MM.1S (cell line): Measurements from ENCODE around the gene CDK17.

Source experiments
- DNase-seq: peaks from one replicate; pipeline ENCODE4 v3.0.0-alpha.2; 2015
- H2AFZ ChIP-seq: fragments of 300-600 bp; sonication (generic); 2 replicates; pipeline ENCODE4 v1.6.0; 2016; ENCODE audit warnings: antibody characterized with exemption, low read length
- H3F3A ChIP-seq: fragments of 300-600 bp; sonication (generic); 2 replicates; pipeline ENCODE4 v1.6.1; 2016; ENCODE audit warnings: mild to moderate bottlenecking, antibody characterized with exemption, low read length, moderate library complexity, mixed read lengths; ENCODE audit not compliant: insufficient read depth
- H3K27ac ChIP-seq: fragments of 300-600 bp; sonication (generic); 2 replicates; pipeline ENCODE4 v1.5.1; 2016; ENCODE audit warnings: mild to moderate bottlenecking, low read length
- H3K27me3 ChIP-seq: fragments of 300-600 bp; sonication (generic); replicated peaks from 2 replicates; pipeline ENCODE4 v1.6.0; 2016; ENCODE audit warnings: low read length; ENCODE audit not compliant: insufficient read depth
- H3K36me3 ChIP-seq: fragments of 300-600 bp; sonication (generic); replicated peaks from 2 replicates; pipeline ENCODE4 v1.6.1; 2016; ENCODE audit warnings: mild to moderate bottlenecking, low read length, mixed read lengths; ENCODE audit not compliant: insufficient read depth
- H3K4me1 ChIP-seq: fragments of 300-600 bp; sonication (generic); 2 replicates; pipeline ENCODE4 v1.6.1; 2016; ENCODE audit warnings: low read length, mixed read lengths
- H3K4me2 ChIP-seq: fragments of 300-600 bp; sonication (generic); 2 replicates; pipeline ENCODE4 v1.6.0; 2016; ENCODE audit warnings: low read depth, low read length
- H3K4me3 ChIP-seq: fragments of 300-600 bp; sonication (generic); 2 replicates; pipeline ENCODE4 v1.5.1; 2016; ENCODE audit warnings: low read length, mixed read lengths
- H3K79me2 ChIP-seq: fragments of 300-600 bp; sonication (generic); 2 replicates; pipeline ENCODE4 v1.6.1; 2016; ENCODE audit warnings: mixed run types, low read length, mixed read lengths
- H3K9ac ChIP-seq: fragments of 300-600 bp; sonication (generic); 2 replicates; pipeline ENCODE4 v1.6.1; 2016; ENCODE audit warnings: low read length, mixed read lengths
- H3K9me2 ChIP-seq: fragments of 300-600 bp; sonication (generic); replicated peaks from 2 replicates; pipeline ENCODE4 v1.6.1; 2016; ENCODE audit warnings: mild to moderate bottlenecking, low read length, mixed read lengths; ENCODE audit not compliant: insufficient read depth
- H3K9me3 ChIP-seq: fragments of 300-600 bp; sonication (generic); replicated peaks from 2 replicates; pipeline ENCODE4 v1.6.1; 2016; ENCODE audit warnings: mild to moderate bottlenecking, low read length, mixed read lengths; ENCODE audit not compliant: insufficient read depth
- H4K20me1 ChIP-seq: fragments of 300-600 bp; sonication (generic); 2 replicates; pipeline ENCODE4 v1.6.1; 2016; ENCODE audit warnings: mild to moderate bottlenecking, low read length, moderate library complexity, mixed read lengths; ENCODE audit not compliant: insufficient read depth
- EZH2 ChIP-seq: fragments of 300-600 bp; sonication (generic); optimal IDR thresholded peaks from 2 replicates; pipeline ENCODE3; 2017; ENCODE audit warnings: low read depth, mild to moderate bottlenecking, antibody characterized with exemption, low read length, mixed read lengths
- EZH2phosphoT487 ChIP-seq: fragments of 300-600 bp; sonication (generic); IDR thresholded peaks from 2 replicates; pipeline ENCODE4 v1.6.1; 2018; ENCODE audit warnings: antibody characterized with exemption, low read length
- TF ChIP-seq, protein P1 (sequence below): fragments of 300-600 bp; sonication (generic); IDR thresholded peaks from 2 replicates; pipeline ENCODE4 v1.5.1; 2016; ENCODE audit warnings: antibody characterized with exemption, low read length, mixed read lengths

CDK17 gene

DNA sequence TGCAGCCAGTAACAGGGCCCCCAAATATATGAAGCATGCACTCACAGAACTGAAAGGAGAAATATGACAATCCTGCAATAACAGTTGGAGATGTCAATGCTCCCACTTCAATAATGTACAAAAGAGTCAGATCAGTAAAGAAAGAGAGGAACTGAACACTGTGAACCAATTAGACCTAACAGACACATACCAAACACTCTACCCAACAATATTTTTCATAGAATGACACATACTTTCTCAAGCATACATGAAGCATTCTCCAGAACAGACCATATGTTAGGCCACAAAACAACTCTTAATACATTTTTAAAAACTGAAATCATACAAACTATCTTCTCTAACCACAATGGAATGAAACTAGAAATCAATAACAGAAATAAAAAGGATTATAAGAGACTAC, 125.9 kb downstream of the CDK17 start:
- no peaks in the 10 kb centered on the region for H3K9me2 ChIP-seq
- no peak overlapping the region for H2AFZ ChIP-seq
- no peak overlapping the region for H3K4me3 ChIP-seq
- H3K36me3 ChIP-seq = peaks cover 3% of the 10 kb centered on the region; the same call in 1 of the 2 replicates
- TF ChIP-seq EZH2phosphoT487 (no peak), EZH2 (no peak)
- TF ChIP-seq, protein P1, sequence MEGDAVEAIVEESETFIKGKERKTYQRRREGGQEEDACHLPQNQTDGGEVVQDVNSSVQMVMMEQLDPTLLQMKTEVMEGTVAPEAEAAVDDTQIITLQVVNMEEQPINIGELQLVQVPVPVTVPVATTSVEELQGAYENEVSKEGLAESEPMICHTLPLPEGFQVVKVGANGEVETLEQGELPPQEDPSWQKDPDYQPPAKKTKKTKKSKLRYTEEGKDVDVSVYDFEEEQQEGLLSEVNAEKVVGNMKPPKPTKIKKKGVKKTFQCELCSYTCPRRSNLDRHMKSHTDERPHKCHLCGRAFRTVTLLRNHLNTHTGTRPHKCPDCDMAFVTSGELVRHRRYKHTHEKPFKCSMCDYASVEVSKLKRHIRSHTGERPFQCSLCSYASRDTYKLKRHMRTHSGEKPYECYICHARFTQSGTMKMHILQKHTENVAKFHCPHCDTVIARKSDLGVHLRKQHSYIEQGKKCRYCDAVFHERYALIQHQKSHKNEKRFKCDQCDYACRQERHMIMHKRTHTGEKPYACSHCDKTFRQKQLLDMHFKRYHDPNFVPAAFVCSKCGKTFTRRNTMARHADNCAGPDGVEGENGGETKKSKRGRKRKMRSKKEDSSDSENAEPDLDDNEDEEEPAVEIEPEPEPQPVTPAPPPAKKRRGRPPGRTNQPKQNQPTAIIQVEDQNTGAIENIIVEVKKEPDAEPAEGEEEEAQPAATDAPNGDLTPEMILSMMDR = no peak
- H3K4me2 ChIP-seq = no peak overlapping the region
- 0 out of 2 replicates have a peak, but pooled peaks cover 3% of the 10 kb centered on the region for H3K79me2 ChIP-seq
- H3K4me1 ChIP-seq = no peaks in the 10 kb centered on the region
- no peak overlapping the region for H3K27ac ChIP-seq
- H3K9ac ChIP-seq = no peak overlapping the region
- H3K27me3 ChIP-seq = no peaks in the 10 kb centered on the region
- no peak for DNase-seq
- H3F3A ChIP-seq = no peaks in the 10 kb centered on the region; the same call in none of the 2 replicates
- no peaks in the 10 kb centered on the region for H3K9me3 ChIP-seq
- H4K20me1 ChIP-seq = no peaks in the 10 kb centered on the region

DNA sequence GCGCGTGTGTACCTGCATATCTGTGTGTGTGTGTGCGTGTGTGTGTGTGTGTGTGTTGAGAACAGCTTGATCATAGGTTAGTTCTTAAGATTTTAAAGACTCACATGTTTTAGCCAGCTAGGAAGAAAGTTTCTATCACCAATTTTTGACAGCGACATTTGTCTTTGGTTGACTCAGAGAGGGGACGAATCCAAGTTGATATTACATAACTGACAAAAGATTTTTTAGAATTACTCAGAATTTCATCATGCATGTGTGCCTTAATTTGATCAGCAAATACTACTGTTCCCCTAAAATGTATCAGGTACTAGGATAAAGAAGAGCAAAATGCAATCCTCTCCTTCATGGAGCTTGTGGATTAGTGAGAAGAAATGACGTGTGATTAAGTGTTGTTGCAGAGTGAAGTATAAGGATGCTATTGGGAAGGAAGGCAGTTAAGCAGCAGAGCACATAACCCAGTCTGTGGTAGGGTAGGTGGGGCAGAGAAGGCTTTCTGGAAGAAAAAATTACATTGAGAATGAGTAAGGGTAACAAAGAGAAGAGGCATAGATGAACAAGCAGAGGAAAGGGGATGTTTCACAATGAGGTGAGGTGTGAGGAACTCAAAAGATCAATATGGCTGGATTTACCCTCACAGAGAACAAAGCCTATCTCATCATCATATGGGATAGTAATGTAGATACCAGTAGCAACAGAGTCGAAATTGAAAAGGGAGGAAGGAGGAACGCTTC, 128.6 kb downstream of the CDK17 start:
- no peak overlapping the region for H3K27ac ChIP-seq
- no peak overlapping the region for H3K4me3 ChIP-seq
- DNase-seq = no peak
- H3K79me2 ChIP-seq = peaks cover 11% of the 10 kb centered on the region; the same call in 1 of the 2 replicates
- no peak for TF ChIP-seq EZH2
- no peak for TF ChIP-seq EZH2phosphoT487
- TF ChIP-seq, protein P1 = no peak
- H3K4me2 ChIP-seq = no peak overlapping the region
- no peaks in the 10 kb centered on the region for H3K9me2 ChIP-seq
- H3K9me3 ChIP-seq = no peaks in the 10 kb centered on the region
- no peaks in the 10 kb centered on the region; the same call in none of the 2 replicates for H3F3A ChIP-seq
- H3K4me1 ChIP-seq = no peaks in the 10 kb centered on the region
- H3K9ac ChIP-seq = no peak overlapping the region
- H2AFZ ChIP-seq = no peak overlapping the region
- peaks cover 3% of the 10 kb centered on the region; the same call in 1 of the 2 replicates for H3K36me3 ChIP-seq
- H4K20me1 ChIP-seq = no peaks in the 10 kb centered on the region
- H3K27me3 ChIP-seq = no peaks in the 10 kb centered on the region

DNA sequence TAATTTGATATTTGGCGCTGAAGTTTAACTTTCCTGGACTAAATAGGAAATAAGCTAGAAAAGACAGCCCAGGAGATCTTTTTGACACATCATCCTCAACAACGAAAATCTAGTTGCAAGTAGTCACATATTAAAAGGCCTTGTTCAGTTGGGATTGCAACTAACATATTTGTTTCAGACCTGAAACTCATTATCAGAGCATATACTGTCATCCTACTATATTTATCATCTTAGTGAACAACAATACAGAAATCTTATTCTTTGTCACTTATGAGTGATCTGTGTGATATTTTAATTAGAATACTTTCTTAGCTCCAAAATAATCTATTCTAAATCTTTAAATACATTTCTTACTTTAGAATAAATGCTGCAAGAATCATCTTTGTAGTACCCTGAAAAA, 134.0 kb downstream of the CDK17 start:
- H3K27me3 ChIP-seq = no peaks in the 10 kb centered on the region
- H3K27ac ChIP-seq = no peak overlapping the region
- no peaks in the 10 kb centered on the region for H3K9me2 ChIP-seq
- H4K20me1 ChIP-seq = no peaks in the 10 kb centered on the region
- no peak overlapping the region for H3K4me2 ChIP-seq
- TF ChIP-seq, protein P1 = no peak
- TF ChIP-seq EZH2phosphoT487 = no peak
- no peak for TF ChIP-seq EZH2
- no peak overlapping the region for H2AFZ ChIP-seq
- H3K36me3 ChIP-seq = no peaks in the 10 kb centered on the region; the same call in 1 of the 2 replicates
- H3K79me2 ChIP-seq = peaks cover 35% of the 10 kb centered on the region
- H3F3A ChIP-seq = no peaks in the 10 kb centered on the region; the same call in 1 of the 2 replicates
- H3K4me1 ChIP-seq = 0 out of 2 replicates have a peak, but pooled peaks cover 5% of the 10 kb centered on the region
- H3K4me3 ChIP-seq = no peak overlapping the region
- no peak for DNase-seq
- H3K9ac ChIP-seq = no peak overlapping the region
- H3K9me3 ChIP-seq = no peaks in the 10 kb centered on the region
